ENCODE results near the gene GALE.
"Not testable (repeated sequence)": the region's sequence is repeated elsewhere in the genome, so short reads cannot be mapped to it uniquely, and the experiment has no call there.

GALE gene

DNA sequence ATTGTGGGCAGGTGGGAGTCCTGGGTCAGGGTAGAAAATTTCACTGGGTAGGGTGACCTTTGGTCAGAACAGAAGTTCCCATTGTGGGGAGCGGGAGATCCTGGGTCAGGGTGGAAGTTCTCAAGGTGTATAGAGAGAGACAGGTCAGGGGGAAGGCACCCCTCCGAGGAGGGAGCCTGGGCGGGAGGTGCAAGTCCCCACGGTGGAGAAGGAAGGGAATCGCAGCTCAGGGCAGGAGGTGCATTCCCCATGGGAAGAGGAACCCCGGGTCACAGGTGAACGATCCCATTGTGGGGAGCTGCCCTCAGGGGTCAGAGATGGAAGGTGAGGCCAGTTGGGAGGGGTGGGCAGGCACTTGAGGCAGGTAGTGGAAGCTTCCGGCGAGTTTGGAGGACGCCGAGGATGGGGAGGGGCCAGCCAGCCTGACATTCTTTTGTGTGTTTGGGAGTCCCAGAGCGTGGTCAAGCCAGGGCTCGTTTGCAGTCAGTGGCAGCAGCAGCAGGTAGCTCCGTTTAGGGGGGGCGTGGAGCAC is 9.0 kb downstream of the GALE start:
- peak; percentile 22 for DNase-seq

DNA sequence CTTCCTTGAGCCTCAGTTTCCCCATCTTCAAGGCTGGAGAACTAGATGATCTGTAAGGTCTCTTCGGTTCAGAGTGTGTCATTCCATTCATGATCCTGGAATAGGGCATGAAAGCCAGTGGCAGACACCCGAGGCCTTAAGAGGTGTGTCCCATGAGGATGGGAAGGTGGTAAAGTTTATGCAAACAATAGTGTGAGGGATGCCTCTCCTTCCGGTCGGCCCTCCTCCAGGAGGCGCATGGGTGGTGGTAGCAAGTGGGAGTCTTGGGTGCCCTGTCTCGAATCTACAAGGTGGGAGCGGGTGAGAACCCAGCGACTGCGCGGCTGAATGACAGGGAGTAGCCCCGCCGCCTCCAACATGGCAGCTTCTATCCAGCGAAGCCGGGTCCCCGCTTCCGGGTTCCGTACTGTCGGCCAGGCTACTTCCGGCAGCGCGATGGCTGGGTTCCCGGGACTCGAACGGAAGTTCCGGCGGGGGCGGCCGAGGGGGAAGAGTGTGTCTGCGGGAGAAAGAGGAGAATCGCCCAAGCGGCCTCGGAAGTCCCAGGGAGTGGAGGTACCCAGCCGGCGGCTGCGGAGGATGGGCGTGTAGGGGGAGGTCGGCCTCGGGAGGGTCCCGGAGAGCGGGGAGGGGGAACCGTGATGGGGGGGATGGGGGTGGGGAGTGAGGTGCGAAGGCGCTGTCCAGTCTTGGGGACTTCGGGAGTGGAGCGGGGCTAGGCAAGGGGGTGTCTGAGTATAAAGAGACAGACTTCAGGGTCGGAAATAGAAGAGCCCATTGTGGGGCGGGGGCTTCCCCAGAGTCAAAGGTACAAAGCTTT is 9.6 kb downstream of the GALE start, which contains the start of gene LYPLA2:
Gene LYPLA2 (plus strand): TSS at position 450 of the 820 bp plus-strand sequence. CDS start 1,538 bp downstream, outside the sequence.
- DNase-seq, result peak; percentile 85

DNA sequence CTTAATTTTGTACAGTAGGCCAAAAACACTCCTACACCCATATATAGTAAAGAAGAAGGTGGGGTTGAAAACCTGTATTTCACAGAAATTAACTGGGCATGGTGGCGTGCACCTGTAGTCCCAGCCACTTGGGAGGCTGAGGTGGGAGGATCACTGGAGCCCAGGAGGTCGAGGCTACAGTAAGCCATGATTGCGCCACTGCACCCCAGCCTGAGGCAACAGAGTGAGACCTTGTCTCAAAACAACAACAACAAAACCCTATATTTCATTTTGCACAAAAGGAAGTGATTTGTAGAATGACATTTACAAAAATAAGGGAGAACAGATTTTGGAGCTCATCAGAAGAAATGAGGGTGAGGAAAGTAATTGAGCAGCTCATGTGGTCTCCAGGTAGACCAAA is 11.9 kb downstream of the GALE start:
- no peak for DNase-seq

DNA sequence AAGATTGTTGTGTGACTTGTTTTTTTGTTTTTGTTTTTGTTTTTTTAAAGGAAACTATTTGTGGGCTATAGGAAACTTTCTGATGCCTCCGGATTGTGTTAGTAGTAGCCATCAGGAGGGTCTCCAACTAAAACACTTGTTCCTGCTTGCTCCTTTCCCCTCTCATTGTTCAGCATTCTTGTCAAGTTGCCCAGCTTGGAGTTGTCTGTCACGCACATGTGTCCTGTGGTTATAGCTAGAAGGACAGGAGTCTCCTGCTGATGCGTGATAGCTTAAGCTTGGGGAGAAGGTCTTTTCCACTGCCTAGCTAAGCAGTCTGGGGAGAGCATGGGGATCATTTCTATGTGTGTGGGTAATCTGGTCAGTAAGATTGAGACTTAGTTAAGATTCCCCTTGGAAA is 12.9 kb downstream of the GALE start:
- no peak for DNase-seq

DNA sequence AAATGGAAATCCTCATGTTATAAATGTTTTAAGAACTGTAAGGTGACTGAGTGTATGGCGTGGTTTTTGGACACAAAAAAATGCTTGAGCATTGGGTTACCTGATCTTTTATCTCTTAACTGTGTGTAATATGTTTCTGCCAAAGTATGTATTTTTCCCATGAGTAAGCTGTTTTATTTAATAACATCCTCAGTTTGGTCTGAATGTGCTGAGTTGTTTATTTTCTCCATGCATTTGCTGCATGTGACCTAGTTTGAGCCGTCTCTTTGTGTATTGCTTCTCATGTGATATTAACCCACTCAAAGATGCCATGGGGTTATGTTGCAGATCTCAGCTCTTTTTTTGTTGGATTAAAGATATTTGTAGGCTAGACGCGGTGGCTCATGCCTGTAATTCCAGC is 15.7 kb downstream of the GALE start:
- DNase-seq, result no peak

DNA sequence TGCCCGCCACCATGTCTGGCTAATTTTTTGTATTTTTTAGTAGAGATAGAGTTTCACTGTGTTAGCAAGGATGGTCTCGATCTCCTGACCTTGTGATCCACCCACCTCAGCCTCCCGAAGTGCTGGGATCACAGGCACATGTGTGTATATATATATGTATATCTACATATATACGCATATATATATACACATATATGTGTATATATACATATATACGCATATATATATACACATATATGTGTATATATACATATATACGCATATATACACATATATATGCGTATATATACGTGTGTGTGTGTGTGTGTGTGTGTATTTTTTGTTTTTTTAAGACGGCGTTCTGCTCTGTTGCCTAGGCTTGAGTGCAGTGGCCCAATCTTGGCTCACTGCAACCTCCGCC is 17.4 kb downstream of the GALE start:
- DNase-seq, result not testable (repeated sequence)

DNA sequence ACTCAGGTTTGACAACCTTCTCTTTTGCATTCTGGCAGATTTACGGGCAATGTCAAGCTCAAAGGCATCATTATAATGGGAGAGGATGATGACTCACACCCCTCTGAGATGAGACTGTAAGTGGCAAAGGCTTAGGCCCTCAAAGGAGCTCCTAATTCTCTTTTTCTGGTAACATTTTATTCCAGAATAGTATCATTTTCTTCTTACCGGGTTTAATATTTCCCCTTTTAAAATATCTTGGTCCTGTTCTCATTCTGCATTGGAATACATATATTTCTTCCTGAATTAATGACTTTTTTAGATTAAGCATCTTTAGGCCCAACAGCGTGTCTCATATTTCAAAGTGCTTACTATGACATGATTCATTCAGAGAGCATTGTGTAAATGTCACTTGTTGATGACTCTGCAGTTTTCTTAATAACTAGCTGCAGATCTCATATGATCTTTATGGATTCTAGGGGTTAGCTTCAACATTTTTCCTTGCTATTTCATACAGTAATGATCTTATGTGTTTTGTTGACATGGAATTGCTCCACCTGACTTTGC is 20.7 kb downstream of the GALE start:
- no peak for DNase-seq

DNA sequence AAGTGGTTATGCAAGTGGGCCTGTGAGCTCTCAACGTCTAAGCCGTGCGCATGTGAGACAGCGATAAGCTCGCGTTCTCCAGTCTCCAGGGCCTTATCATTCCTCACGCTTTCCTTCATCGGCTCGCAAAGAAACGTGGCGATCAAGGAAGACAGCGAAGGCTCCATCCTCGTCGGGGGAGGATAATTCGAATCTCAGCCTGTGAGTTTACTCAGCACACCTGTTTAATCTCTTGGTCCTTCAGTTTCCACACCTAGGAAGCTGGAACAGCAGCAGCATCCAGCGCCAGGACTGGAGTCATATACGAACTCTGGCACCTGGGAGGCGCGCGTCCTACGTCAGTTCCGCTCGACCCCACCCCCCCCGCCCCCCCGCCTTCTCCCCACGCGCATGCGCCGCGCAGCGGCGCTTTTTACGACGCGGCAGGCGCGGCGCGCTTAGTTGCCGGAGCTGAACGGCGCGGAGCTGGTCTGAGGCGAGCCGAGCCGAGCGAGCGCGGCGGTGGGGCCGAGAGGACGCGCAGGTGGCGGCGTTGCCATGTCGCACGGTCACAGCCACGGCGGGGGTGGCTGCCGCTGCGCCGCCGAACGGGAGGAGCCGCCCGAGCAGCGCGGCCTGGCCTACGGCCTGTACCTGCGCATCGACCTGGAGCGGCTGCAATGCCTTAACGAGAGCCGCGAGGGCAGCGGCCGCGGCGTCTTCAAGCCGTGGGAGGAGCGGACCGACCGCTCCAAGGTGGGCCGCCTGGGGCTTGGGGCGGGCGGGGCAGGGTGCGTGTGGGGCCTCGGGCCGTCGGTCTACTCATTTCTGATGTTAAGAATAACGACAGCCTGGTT is 22.4 kb downstream of the GALE start, which contains the start of gene PITHD1:
Gene PITHD1 (plus strand): TSS at position 440 of the 836 bp plus-strand sequence. CDS start 98 bp downstream, at position 538.
- DNase-seq, result peak; percentile 83

DNA sequence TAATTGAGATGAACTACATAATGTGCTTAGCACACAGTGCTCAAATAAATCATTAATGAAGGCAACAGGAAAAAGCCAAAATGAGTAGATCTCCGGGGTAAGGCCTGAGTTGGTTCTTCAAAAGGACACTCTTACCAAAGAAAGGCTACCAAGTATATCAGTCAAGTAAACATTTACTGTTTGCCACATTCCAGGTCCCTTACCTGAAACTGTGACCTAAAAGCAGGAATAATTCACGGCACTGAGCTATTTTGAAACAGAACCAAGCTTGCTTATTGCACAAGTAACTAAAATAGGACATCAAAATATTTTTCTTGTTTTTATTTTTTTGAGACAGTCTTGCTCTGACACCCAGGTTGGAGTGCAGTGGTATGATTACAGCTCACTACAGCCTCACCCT is 24.3 kb downstream of the GALE start:
- DNase-seq, result no peak

DNA sequence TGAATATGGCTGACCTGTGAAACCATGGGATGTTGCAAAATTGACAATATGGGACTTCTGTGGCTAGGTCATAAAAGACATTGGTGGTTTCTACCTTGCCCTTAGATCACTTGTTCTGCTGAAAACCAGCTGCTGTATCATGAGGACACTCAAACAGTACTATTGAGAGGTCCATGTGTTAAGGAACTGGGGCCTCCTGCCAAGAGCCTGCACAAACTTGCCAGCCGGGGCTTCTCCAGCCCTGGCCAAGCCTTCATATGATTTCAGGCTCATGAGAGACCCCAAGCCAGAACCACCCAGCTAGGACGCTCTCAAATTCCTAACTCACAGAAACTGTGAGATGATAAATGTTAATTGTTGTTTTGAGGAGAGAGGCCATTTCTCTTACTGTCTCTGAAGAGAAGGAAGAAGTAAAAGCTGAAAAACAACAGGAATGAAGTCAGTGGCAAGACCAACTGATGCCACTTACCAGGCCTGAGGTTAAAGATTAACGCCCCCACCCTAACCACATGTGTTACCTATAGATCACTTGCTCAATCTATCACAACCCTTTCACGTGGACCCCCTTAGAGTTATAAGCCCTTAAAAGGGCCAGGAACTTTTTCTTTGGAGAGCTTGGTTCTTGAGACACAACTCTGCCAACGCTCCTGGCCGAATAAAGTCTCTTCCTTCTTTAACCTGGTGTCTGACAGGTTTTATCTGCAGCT is 26.2 kb downstream of the GALE start:
- peak; percentile 86 for DNase-seq

DNA sequence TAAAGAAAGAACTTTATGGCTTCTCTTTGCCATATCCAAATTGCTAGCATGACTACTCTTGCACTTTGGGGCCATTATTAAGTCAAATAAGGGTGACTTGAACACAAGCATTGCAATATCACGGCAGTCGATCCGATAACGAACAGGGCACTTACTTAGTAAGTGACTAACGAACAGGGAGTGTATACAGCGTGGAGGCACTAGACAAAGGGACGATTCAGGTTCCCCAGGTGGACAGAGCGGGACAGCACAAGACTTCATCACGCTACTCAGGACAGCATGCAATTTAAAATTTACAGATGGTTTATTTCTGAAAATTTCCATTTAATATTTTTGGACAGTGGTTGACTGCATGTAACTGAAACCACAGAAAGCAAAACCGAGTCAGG is 27.7 kb downstream of the GALE start:
- no peak for DNase-seq

DNA sequence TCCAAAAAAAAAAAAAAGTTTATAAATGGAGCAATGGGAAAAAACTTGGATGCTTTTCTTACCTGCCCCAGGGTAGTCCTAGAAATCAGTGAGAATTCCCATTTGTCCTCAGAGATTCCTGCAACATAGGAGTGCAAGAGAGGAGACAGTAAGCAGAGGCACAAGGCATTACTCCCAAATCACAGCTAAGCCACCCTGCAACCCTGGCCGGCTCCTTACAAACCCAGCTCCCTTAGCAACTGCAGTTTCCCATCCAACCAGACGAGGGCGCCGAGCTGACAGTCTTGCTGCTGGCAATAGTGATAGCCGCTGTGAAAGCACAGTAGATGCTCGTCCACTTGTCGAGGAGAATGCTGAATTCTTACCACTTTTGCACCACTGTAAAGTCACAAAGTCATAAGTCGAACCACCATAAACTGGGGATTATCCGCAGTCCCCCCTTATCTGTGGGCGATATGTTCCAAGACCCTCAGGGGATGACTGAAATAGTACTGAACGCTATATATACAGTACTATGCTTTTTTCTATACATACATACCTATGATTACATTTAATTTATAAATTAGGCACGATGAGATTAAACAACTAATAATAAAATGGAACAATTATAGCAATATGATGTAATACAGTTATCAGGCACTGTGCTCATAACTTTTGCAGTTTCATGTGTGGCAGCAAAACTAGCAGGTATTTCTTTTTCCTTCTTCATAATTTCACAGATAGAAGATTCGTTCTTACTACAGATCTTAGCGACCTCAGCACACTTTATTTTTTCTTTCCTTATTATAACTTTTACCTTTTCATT is 28.3 kb downstream of the GALE start:
- DNase-seq, result peak; percentile 44

DNA sequence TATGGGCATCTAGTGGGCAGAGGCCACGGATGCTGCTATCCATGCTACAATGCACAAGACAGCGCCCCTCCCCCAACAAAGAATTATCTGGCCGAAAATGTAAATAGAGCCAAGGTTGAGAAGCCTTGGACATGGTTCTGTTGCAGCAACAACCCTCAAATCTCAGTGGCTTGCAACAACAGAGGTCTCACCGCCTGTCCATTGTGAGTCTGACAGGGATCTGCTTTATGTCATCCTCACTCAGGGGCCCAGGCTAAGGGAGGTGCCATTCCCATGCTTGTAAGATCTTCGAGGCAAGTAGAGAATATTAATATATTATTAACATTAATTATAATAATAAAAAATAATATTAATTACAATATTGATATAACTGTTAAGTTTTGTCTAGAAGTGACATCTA is 31.8 kb downstream of the GALE start:
- DNase-seq, result no peak

DNA sequence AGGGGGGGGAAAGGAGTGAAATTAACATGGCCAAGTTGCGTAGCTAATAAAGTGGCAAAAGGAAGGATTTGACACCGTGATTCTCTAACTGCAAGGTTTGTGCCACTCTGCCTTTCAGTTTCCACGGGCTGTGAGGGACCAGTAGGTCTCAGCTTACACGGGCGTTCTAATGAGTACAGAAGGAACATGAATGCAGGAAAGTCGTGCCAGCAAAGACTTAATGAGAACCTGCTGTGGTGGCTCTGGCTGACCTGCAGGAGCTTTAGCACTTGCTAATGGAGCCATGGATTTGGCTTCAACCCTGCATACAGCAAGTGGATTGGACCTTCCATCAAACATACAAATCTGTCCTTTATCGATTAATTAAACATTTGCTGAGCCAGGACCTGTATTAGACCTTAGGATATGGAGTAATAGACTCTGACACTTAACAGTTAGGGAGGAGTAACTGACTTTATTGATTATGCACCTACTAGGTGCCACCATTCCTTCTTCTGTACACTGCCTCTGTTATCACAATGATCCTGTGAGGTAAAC is 37.4 kb downstream of the GALE start:
- no peak for DNase-seq

DNA sequence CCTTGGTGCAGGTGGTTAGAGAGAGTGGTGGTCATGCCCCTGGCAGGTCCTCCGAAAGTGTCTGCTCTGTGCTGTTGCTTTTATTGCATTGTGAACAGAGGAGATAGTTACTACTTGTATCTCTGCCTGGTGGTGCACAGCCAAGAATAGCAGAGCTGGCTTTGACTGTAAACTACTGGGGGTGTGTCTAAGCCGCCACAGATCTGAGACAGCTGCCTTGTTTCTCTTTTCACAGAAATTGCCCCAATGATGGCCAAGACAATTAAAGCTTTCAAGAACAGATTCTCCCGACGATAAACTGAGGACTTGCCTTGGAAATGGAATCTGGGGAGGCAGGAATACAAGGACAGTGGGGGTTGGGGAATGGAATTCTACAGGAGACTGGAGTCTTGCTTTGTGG is 41.3 kb downstream of the GALE start:
- no peak for DNase-seq

DNA sequence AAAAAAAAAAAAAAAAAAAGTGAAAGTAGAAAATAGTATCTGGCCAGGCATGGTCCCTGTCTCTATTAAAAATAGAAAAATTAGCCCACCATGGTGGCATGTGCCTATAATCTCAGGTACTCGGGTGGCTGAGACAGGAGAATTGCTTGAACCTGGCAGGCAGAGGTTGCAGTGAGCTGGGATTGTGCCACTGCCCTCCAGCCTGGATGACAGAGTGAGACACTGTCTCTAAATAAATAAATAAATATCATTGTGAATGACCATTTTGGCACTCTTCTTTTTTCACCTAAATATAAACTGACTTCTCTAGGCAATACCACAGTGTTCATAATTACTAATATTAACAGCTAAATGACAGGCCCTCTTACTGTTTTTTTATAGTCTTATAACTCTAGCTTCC is 42.7 kb downstream of the GALE start:
- no peak for DNase-seq

DNA sequence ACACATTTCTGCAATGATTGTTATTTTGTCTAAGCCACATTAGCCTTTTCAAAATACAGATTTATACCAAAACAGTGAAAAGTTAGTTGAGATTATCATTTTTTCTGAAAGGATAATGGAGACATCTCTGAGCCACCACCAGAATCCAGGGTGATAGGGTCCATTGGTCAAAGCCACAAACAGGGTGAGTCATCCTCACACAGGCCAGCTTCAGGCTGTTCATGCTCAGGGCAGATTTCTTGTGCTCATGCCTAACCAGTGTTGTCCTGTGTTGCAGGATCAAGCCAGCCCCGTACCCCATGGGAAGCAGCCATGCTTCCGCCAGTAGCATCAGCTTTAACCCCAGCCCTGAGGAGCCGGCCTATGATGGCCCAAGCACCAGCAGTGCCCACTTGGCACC is 43.9 kb downstream of the GALE start:
- DNase-seq, result no peak

DNA sequence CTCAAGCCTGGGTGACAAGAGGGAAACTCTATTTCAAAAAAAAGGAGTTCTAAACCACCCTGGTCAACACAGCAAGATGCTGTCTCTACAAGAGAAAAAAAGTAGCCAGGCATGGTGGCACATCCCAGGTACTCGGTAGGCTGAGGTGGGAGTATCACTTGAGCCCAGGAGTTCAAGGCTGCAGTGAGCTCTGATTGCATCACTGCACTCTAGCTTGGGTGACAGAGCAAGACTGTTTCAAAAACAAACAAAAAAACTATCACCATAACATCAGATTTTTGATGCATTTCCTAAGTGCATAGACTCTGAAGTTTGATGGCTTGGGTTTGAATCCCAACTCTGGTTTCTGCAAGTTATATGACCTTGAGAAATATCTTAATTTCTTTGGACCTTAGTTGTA is 47.6 kb downstream of the GALE start:
- no peak for DNase-seq

DNA sequence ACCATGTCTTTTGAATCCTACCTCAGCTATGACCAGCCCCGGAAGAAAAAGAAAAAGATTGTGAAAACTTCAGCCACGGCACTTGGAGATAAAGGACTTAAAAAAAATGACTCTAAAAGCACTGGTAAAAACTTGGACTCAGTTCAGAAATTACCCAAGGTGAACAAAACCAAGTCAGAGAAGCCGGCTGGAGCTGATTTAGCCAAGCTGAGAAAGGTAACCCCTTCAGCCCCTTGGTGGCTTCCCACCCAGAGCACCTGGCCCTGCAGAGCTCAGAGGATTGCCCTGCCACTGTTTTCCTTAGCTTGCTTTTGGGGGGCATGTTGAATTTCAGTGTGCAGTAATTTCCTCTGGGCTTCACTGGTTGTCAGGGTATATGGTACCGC is 48.7 kb downstream of the GALE start:
- no peak for DNase-seq

DNA sequence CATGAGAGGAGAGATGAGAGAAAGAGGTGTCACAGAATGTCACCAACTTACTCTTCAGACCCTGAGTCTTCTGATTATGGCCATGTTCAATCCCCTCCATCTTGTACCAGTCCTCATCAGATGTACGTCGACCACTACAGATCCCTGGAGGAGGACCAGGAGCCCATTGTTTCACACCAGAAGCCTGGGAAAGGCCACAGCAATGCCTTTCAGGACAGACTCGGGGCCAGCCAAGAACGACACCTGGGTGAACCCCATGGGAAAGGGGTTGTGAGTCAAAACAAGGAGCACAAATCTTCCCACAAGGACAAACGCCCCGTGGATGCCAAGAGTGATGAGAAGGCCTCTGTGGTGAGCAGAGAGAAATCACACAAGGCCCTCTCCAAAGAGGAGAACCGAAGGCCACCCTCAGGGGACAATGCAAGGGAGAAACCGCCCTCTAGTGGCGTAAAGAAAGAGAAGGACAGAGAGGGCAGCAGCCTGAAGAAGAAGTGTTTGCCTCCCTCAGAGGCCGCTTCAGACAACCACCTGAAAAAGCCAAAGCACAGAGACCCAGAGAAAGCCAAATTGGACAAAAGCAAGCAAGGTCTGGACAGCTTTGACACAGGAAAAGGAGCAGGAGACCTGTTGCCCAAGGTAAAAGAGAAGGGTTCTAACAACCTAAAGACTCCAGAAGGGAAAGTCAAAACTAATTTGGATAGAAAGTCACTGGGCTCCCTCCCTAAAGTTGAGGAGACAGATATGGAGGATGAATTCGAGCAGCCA is 49.3 kb downstream of the GALE start:
- DNase-seq, result peak; percentile 9

DNA sequence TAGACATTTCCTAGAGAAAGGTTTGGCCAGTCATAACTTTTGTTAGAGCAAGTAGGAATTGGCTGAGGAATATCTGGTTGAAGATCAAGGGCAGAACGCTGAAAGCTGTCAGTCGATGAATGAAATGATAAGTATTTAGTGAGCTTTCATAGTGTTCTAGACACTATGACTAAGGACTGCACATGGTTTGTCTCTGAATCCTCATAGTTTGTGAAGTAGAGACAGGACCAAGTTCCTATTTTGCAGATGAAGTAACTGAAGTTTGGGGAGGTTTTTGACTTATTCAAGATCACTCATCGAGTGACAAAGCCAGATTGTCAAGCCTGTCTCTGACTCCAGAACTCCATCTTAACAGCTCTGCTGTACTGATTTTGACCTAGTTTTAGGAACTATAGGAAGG is 52.5 kb downstream of the GALE start:
- DNase-seq, result no peak
